ENCODE results near the gene MDM4. TPM values are rescaled to one million over a fixed set of nuclear protein-coding genes. Genes with fewer than 3 reads are reported as not detected.

MDM4 gene
- total RNA-seq, 1 donor from 2014 or later = 9.9 TPM

- no peak overlapping the region for H3K4me3 ChIP-seq
- peaks cover 69 to 93% of the 10 kb centered on the region in 2 donors for H3K36me3 ChIP-seq
- no peaks in the 10 kb centered on the region for H3K9me3 ChIP-seq
- TF ChIP-seq CTCF (IDR thresholded peaks at IDR 0.05) = no peak
- DNase-seq (ENCODE audit: low spot score in 2 of 2) = no peak
- H3K4me1 ChIP-seq = no peaks in the 10 kb centered on the region
- intact Hi-C loops (cut with DNase I) = no loop called here
- H3K27ac ChIP-seq = no peak overlapping the region
- H3K27me3 ChIP-seq = no peaks in the 10 kb centered on the region
Observed at GRCh38 chr1:204541626-204542025, 25.4 kb downstream of the MDM4 start.

GRCh38 chr1:204544321-204544720, 28.1 kb downstream of the MDM4 start:
- intact Hi-C loops (cut with DNase I) = no loop called here
- no peak for DNase-seq (ENCODE audit: low spot score in 2 of 2)
- no peak overlapping the region for H3K4me3 ChIP-seq
- TF ChIP-seq CTCF (IDR thresholded peaks at IDR 0.05) = no peak
- H3K9me3 ChIP-seq = no peaks in the 10 kb centered on the region
- peaks cover 75 to 95% of the 10 kb centered on the region in 2 donors for H3K36me3 ChIP-seq
- H3K4me1 ChIP-seq = no peaks in the 10 kb centered on the region
- no peaks in the 10 kb centered on the region for H3K27me3 ChIP-seq
- H3K27ac ChIP-seq = no peak overlapping the region

- Histone ChIP-seq H3K4me3 (no peak overlapping the region), H3K27me3 (no peaks in the 10 kb centered on the region), H3K27ac (no peak overlapping the region), H3K9me3 (no peaks in the 10 kb centered on the region), H3K36me3 (peaks cover 75 to 95% of the 10 kb centered on the region in 2 donors), H3K4me1 (no peaks in the 10 kb centered on the region)
- intact Hi-C loops (cut with DNase I) = no loop called here
- DNase-seq (ENCODE audit: low spot score in 2 of 2) = no peak
- no peak for TF ChIP-seq CTCF (IDR thresholded peaks at IDR 0.05)
Observed at GRCh38 chr1:204545202-204545601, 29.0 kb downstream of the MDM4 start.

GRCh38 chr1:204545881-204546280, 29.7 kb downstream of the MDM4 start:
- no peaks in the 10 kb centered on the region for H3K9me3 ChIP-seq
- no peak for TF ChIP-seq CTCF (IDR thresholded peaks at IDR 0.05)
- DNase-seq (ENCODE audit: low spot score in 2 of 2) = no peak
- no peak overlapping the region for H3K27ac ChIP-seq
- H3K4me3 ChIP-seq = no peak overlapping the region
- intact Hi-C loops (cut with DNase I) = no loop called here
- H3K27me3 ChIP-seq = no peaks in the 10 kb centered on the region
- H3K36me3 ChIP-seq = peaks cover 69 to 96% of the 10 kb centered on the region in 2 donors
- no peaks in the 10 kb centered on the region for H3K4me1 ChIP-seq

GRCh38 chr1:204548265-204548664, 32.1 kb downstream of the MDM4 start:
- no peak for DNase-seq (ENCODE audit: low spot score in 2 of 2)
- H3K4me1 ChIP-seq = no peaks in the 10 kb centered on the region
- TF ChIP-seq CTCF (IDR thresholded peaks at IDR 0.05) = no peak
- H3K27me3 ChIP-seq = no peaks in the 10 kb centered on the region
- no peak overlapping the region for H3K27ac ChIP-seq
- no peak overlapping the region for H3K4me3 ChIP-seq
- intact Hi-C loops (cut with DNase I) = no loop called here
- peaks cover 64 to 87% of the 10 kb centered on the region in 2 donors for H3K36me3 ChIP-seq
- H3K9me3 ChIP-seq = no peaks in the 10 kb centered on the region

GRCh38 chr1:204549313-204549712, 33.1 kb downstream of the MDM4 start:
- Histone ChIP-seq H3K27me3 (no peaks in the 10 kb centered on the region), H3K9me3 (no peaks in the 10 kb centered on the region), H3K4me1 (no peaks in the 10 kb centered on the region), H3K27ac (no peak overlapping the region), H3K4me3 (no peak overlapping the region), H3K36me3 (peaks cover 56 to 83% of the 10 kb centered on the region in 2 donors)
- no peak for TF ChIP-seq CTCF (IDR thresholded peaks at IDR 0.05)
- DNase-seq (ENCODE audit: low spot score in 2 of 2) = no peak
- intact Hi-C loops (cut with DNase I) = no loop called here
